Stimulated activated CD8-positive, alpha-beta memory T cell treated with anti-CD3 and anti-CD28 coated beads, Interleukin-15, amount 100 ng/mL, for 1 hour (primary cell): ENCODE data around the gene SSNA1.
A peak's percentile ranks its signal among the peaks of the same experiment; 100 is the strongest.

Experiments
- DNase-seq: peaks from one replicate; pipeline ENCODE4 v3.0.0-alpha.2; 2020; ENCODE audit warnings: low read depth

The SSNA1 gene

GRCh38 chr9:137220317-137221094, 32.0 kb downstream of the SSNA1 start:
- no peak for DNase-seq

GRCh38 chr9:137221095-137221505, 32.6 kb downstream of the SSNA1 start:
- DNase-seq = no peak

GRCh38 chr9:137221506-137222111, 33.1 kb downstream of the SSNA1 start:
- DNase-seq = no peak

- DNase-seq = no peak
These were observed 34.0 kb downstream of the SSNA1 start, which contains the start of gene RNF208 for GRCh38 chr9:137222190-137223077. RNF208 (minus strand) TSS chr9:137222240; CDS start chr9:137221212, 1,028 bp downstream.

GRCh38 chr9:137223078-137223970, 34.8 kb downstream of the SSNA1 start:
- peak; percentile 96 for DNase-seq

GRCh38 chr9:137224830-137225694, 36.6 kb downstream of the SSNA1 start, which contains the start of gene CYSRT1:
CYSRT1 (plus strand) TSS chr9:137225174; CDS start chr9:137225622, 448 bp downstream.
- DNase-seq = no peak

GRCh38 chr9:137225699-137226331, 37.3 kb downstream of the SSNA1 start:
- DNase-seq = no peak

- no peak for DNase-seq
These were observed 38.0 kb downstream of the SSNA1 start for GRCh38 chr9:137226338-137227053.

- peak; percentile 70 for DNase-seq
These were observed 38.8 kb downstream of the SSNA1 start, which contains the start of gene RNF224 for GRCh38 chr9:137227054-137227852. RNF224 (plus strand) TSS chr9:137227502; CDS start chr9:137228336, 834 bp downstream.

- DNase-seq = no peak
These were observed 39.5 kb downstream of the SSNA1 start for GRCh38 chr9:137227853-137228505.

- DNase-seq = no peak
These were observed 40.1 kb downstream of the SSNA1 start for GRCh38 chr9:137228506-137228967.

GRCh38 chr9:137228968-137229896, 40.8 kb downstream of the SSNA1 start:
- no peak for DNase-seq

GRCh38 chr9:137229903-137230704, 41.6 kb downstream of the SSNA1 start:
- DNase-seq = no peak

GRCh38 chr9:137230705-137231371, 42.4 kb downstream of the SSNA1 start, which contains the start of gene SLC34A3:
SLC34A3 (plus strand) TSS chr9:137230901; CDS start chr9:137231703, 802 bp downstream.
- DNase-seq = no peak
